Chondrocyte (in vitro differentiated cells): ENCODE results near the gene ADAMTS10. TPM values are rescaled to one million over a fixed set of nuclear protein-coding genes. Genes with fewer than 3 reads are reported as not detected.

ENCODE experiments used
- DNase-seq: peaks from one replicate; pipeline ENCODE4 v3.0.0; 2021; ENCODE audit warnings: mixed read lengths, low spot score
- H3K27ac Mint-ChIP-seq: one replicate; pipeline ENCODE4 v1.8.0; 2021; ENCODE audit warnings: mild to moderate bottlenecking, moderate library complexity, mixed read lengths; ENCODE audit not compliant: unreplicated experiment
- H3K27me3 Mint-ChIP-seq: 2 replicates; pipeline ENCODE4 v1.8.0; 2021; ENCODE audit warnings: low read depth, mixed read lengths
- H3K36me3 Mint-ChIP-seq: 2 replicates; pipeline ENCODE4 v1.8.0; 2021; ENCODE audit warnings: low read depth, mixed read lengths
- H3K4me1 Mint-ChIP-seq: 2 replicates; pipeline ENCODE4 v1.8.0; 2021; ENCODE audit warnings: low read depth, mild to moderate bottlenecking, mixed read lengths
- H3K4me3 Mint-ChIP-seq: one replicate; pipeline ENCODE4 v1.8.0; 2021; ENCODE audit warnings: mild to moderate bottlenecking, moderate library complexity, mixed read lengths; ENCODE audit not compliant: unreplicated experiment
- H3K9me3 Mint-ChIP-seq: 2 replicates; pipeline ENCODE4 v1.8.0; 2021; ENCODE audit warnings: low read depth, mixed read lengths
- total RNA-seq: library from RNA; stranded (reverse); gene quantifications from 3 replicates; pipeline ENCODE4 v1.2.1, GENCODE V29; 2021
- TF ChIP-seq, protein P1 (sequence below): fragments of 200-600 bp; sonication (generic); IDR thresholded peaks from 2 replicates; pipeline ENCODE4 v1.5.0; 2021; ENCODE audit warnings: antibody characterized with exemption, mild to moderate bottlenecking, moderate library complexity

The ADAMTS10 gene
- total RNA-seq, 1 donor from 2014 or later, result 73.6 TPM

DNA sequence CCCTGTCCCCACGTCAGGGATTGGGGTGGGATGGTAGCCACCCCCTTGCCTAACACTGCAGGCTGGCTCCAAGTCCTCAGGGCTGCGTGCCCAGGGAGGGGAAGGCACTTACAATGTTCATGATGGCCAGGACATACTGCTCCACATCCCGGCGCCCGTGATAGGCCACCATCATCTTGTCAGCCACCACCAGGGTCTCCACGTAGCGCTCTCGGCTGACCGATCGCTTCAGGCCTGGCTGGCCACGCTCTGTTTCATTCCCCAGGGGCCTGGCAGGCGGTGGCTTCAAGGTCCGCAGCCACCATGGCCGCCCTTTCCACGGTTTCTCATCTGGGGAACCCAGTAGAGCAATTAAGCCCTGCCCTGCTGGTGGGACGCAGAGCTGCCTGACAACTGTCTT lies 9.7 kb downstream of the ADAMTS10 start:
- Mint-ChIP-seq H3K4me3 (no peak overlapping the region), H3K36me3 (peaks cover 36% of the 10 kb centered on the region), H3K27me3 (no peaks in the 10 kb centered on the region), H3K27ac (no peak overlapping the region), H3K9me3 (no peaks in the 10 kb centered on the region), H3K4me1 (peaks cover 3% of the 10 kb centered on the region)
- no peak for DNase-seq
- TF ChIP-seq, protein P1, sequence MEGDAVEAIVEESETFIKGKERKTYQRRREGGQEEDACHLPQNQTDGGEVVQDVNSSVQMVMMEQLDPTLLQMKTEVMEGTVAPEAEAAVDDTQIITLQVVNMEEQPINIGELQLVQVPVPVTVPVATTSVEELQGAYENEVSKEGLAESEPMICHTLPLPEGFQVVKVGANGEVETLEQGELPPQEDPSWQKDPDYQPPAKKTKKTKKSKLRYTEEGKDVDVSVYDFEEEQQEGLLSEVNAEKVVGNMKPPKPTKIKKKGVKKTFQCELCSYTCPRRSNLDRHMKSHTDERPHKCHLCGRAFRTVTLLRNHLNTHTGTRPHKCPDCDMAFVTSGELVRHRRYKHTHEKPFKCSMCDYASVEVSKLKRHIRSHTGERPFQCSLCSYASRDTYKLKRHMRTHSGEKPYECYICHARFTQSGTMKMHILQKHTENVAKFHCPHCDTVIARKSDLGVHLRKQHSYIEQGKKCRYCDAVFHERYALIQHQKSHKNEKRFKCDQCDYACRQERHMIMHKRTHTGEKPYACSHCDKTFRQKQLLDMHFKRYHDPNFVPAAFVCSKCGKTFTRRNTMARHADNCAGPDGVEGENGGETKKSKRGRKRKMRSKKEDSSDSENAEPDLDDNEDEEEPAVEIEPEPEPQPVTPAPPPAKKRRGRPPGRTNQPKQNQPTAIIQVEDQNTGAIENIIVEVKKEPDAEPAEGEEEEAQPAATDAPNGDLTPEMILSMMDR, result no peak

DNA sequence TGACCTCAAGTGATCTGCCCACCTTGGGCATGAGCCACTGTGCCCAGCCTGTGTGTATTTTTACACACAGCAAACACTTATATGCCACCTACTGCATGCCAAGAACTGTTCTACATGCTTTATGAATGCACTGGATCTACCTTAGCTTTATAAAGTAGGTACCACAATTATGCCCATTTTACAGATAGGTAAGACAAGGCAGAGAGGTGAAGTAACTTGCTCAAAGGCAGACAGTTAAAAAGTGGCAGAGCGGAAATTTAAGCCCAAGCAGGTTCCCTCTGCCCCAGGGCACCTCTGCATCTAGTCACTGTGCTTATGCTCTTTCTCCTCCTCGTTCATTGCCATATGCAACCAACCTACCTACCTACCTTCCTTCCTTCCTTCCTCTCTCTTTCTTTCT lies 10.5 kb downstream of the ADAMTS10 start:
- Mint-ChIP-seq H3K27me3 (no peaks in the 10 kb centered on the region), H3K27ac (no peak overlapping the region), H3K4me3 (no peak overlapping the region), H3K36me3 (peaks cover 35% of the 10 kb centered on the region), H3K9me3 (no peaks in the 10 kb centered on the region), H3K4me1 (peaks cover 9% of the 10 kb centered on the region)
- no peak for DNase-seq
- TF ChIP-seq, protein P1, result no peak

DNA sequence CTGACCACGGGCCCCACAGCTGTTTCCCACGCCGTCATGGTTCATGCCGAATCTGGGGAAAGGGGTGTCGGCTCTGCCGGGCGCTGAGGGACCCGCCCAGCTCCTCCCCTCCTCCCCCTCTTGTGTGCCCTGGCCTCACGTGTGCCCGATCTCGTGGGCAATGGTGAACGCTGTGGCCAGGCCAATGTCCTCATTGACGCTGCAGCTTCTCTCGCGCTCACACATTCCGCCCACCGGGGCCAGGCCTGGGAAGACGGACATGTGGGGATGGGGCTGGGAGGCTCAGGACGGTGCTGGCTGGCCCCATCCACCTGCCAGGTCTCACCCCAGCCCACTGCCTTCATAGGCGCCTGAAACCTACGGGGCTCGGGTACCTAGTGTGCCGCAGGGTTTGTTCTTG lies 14.3 kb downstream of the ADAMTS10 start:
- Mint-ChIP-seq H3K9me3 (no peaks in the 10 kb centered on the region), H3K4me3 (no peak overlapping the region), H3K27me3 (no peaks in the 10 kb centered on the region), H3K27ac (no peak overlapping the region), H3K36me3 (peaks cover 18% of the 10 kb centered on the region), H3K4me1 (peaks cover 38% of the 10 kb centered on the region)
- no peak for DNase-seq
- TF ChIP-seq, protein P1, result no peak

DNA sequence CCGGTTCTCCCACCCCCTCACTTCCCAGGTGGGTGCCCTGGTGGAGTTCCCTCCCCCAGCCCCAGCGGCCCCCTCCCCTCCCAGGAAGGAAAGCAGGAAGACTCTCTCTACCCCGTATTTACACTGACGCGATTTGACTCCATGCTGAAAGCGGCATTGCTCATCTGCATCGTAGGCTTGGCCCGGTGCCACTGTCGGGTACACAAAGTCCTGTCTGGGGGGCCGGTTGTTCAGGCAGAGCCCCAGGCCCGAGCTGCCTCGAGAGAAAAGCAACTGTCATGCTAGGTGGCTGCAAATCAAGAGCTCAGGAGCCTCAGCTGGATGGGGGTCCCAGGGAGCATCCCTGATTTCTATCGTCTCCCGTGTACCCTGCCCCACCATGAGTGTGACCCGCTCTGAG lies 14.9 kb downstream of the ADAMTS10 start:
- H3K4me3 Mint-ChIP-seq, result no peak overlapping the region
- TF ChIP-seq, protein P1, result no peak

DNA sequence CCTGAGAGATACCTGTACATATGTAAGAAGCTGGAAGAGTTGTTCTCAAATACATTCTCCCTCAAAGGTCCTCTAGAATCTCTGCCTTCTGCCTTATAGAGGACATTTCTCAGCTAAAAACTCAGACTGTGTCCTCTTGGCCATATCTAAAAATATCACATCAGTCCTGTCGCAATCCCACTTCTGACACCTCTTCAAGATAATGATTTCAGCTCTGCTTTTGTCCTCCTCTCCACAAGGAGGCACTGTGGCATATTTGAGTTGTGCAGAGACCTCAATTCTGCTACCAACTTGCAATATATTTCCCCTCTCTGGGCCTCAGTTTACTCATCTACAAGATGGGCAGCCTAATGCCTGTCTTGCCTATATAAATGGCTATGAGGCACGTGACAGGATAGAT lies 16.6 kb downstream of the ADAMTS10 start:
- Mint-ChIP-seq H3K4me3 (no peak overlapping the region), H3K27ac (peak overlapping the region; percentile 84), H3K36me3 (peaks cover 16% of the 10 kb centered on the region), H3K4me1 (peaks cover 38% of the 10 kb centered on the region), H3K9me3 (no peaks in the 10 kb centered on the region), H3K27me3 (no peaks in the 10 kb centered on the region)
- TF ChIP-seq, protein P1, result peak; percentile 69
- DNase-seq, result no peak

More for the DNA sequence above, 14.9 kb downstream of the ADAMTS10 start:
- Mint-ChIP-seq H3K36me3 (peaks cover 17% of the 10 kb centered on the region), H3K9me3 (no peaks in the 10 kb centered on the region), H3K4me1 (peaks cover 38% of the 10 kb centered on the region), H3K27ac (no peak overlapping the region), H3K27me3 (no peaks in the 10 kb centered on the region)
- no peak for DNase-seq
